ENCODE results near the gene RNF130.

DNA sequence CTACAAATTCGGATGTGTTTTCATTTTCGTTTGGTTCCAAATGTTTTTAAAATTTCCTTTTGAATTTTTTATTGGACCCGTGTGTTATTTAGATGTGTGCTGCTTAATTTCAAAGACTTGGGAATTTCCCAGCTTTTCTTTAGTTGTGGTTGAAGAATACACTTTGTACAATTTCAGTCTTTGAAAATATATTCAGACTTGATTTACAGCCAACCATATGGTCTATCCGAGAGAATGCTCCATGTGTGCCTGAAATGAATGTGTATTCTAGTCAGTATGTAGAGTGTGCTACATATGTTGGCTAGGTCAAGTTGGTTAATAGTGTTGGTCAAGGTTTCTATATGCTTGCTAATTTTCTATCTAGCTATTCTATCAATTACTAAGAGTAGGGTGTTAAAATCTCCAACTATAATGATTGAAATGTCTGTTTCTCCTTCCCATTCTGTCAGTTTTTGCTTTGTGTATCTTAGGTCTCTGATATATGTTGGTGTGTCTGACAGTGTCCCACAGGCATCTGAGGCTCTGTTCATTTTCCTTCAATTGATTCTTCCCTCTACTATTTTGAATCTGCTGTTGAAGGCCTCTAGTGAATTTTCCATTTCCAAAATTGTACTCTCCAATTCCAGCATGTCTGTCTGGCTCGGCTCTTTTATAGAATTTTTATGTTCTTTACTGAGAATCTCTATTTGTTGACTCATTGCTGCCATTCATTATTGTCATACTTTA, 36.2 kb downstream of the RNF130 start:
- TF ChIP-seq, protein P1, sequence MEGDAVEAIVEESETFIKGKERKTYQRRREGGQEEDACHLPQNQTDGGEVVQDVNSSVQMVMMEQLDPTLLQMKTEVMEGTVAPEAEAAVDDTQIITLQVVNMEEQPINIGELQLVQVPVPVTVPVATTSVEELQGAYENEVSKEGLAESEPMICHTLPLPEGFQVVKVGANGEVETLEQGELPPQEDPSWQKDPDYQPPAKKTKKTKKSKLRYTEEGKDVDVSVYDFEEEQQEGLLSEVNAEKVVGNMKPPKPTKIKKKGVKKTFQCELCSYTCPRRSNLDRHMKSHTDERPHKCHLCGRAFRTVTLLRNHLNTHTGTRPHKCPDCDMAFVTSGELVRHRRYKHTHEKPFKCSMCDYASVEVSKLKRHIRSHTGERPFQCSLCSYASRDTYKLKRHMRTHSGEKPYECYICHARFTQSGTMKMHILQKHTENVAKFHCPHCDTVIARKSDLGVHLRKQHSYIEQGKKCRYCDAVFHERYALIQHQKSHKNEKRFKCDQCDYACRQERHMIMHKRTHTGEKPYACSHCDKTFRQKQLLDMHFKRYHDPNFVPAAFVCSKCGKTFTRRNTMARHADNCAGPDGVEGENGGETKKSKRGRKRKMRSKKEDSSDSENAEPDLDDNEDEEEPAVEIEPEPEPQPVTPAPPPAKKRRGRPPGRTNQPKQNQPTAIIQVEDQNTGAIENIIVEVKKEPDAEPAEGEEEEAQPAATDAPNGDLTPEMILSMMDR (IDR thresholded peaks at IDR 0.05 in 4 of 5, conservative IDR thresholded peaks at IDR 0.05 in 1 of 5) = no peak
- no peak for TF ChIP-seq POLR2A (IDR thresholded peaks at IDR 0.05)

Measured in gastrocnemius medialis (tissue), 4 donors.